T-cell (primary cell): ENCODE results near the gene NAA30. TPM values are rescaled to one million over a fixed set of nuclear protein-coding genes. Genes with fewer than 3 reads are reported as not detected.

Experiments
- ATAC-seq, 4 experiments: fragments of 200-7000 bp in 3 of 4; fragments of 150-1000 bp in 1 of 4; cut with Tn5 transposase; replicated peaks in 1 of 4; 1 replicate in 3 of 4; 2 replicates in 1 of 4; pipeline ENCODE4 v1.10.0; 2021; ENCODE audit warnings: moderate library complexity in 3 of 4, mild to moderate bottlenecking in 2 of 4, moderate number of reproducible peaks in 1 of 4
- CTCF ChIA-PET, 2 donors: fragments of 300-600 bp; sonication (Branson Sonifier 250); formaldehyde crosslinking; loops; one replicate each; lab custom pipeline; 2022; ENCODE audit warnings: antibody characterized with exemption in 2 of 2; lab: Charles Lee
- POLR2A ChIA-PET, 2 donors: fragments of 300-600 bp; sonication (Branson Sonifier 250); formaldehyde crosslinking; loops; one replicate each; lab custom pipeline; 2022; ENCODE audit warnings: antibody characterized with exemption in 2 of 2; lab: Charles Lee
- DNase-seq, 35 experiments: peaks; one replicate each; pipeline versions ENCODE4 v3.0.0 to v3.0.0-alpha.2; 2013 to 2023
- H3K27ac ChIP-seq: one replicate; pipeline ENCODE4 v1.5.1; 2013; ENCODE audit warnings: low read length
- H3K27me3 ChIP-seq, 2 experiments: replicated peaks in 1 of 2; 1 replicate in 1 of 2; 2 replicates in 1 of 2; pipeline versions ENCODE4 v1.6.1 to v1.7.0; 2013; ENCODE audit warnings: low read length in 1 of 2, mixed read lengths in 1 of 2; ENCODE audit not compliant: control insufficient read depth in 2 of 2, insufficient read depth in 2 of 2; ENCODE audit errors: extremely low read depth in 1 of 2
- H3K36me3 ChIP-seq, 2 donors: 1 replicate in 1 of 2; 2 replicates in 1 of 2; pipeline versions ENCODE4 v1.6.1 to v1.7.0; 2013; ENCODE audit warnings: low read length in 1 of 2; ENCODE audit not compliant: control insufficient read depth in 2 of 2, insufficient read depth in 1 of 2; ENCODE audit errors: extremely low read depth in 1 of 2
- H3K4me1 ChIP-seq, 2 experiments: 1 replicate in 1 of 2; 2 replicates in 1 of 2; pipeline versions ENCODE4 v1.6.1 to v1.7.0; 2013; ENCODE audit warnings: low read length in 2 of 2, mixed read lengths in 1 of 2; ENCODE audit not compliant: insufficient read depth in 2 of 2, control insufficient read depth in 1 of 2; ENCODE audit errors: extremely low read depth in 1 of 2
- H3K4me3 ChIP-seq, 2 donors: 1 replicate in 1 of 2; 2 replicates in 1 of 2; pipeline versions ENCODE4 v1.5.1 to v1.7.0; 2013; ENCODE audit warnings: mild to moderate bottlenecking in 2 of 2, low read length in 1 of 2, moderate library complexity in 1 of 2; ENCODE audit not compliant: control insufficient read depth in 1 of 2; ENCODE audit errors: extremely low read depth in 1 of 2
- H3K9me3 ChIP-seq: 2 replicates; pipeline ENCODE4 v1.7.0; 2013
- H3K27ac Mint-ChIP-seq, 2 donors: one replicate each; pipeline ENCODE4 v1.8.0; 2020 to 2021; ENCODE audit warnings: mild to moderate bottlenecking in 2 of 2, mixed read lengths in 2 of 2
- H3K27me3 Mint-ChIP-seq, 2 donors: one replicate each; pipeline ENCODE4 v1.8.0; 2021 to 2022; ENCODE audit warnings: mixed read lengths in 2 of 2
- H3K36me3 Mint-ChIP-seq: one replicate; pipeline ENCODE4 v1.8.0; 2021; ENCODE audit warnings: mixed read lengths
- H3K4me1 Mint-ChIP-seq, 3 donors: one replicate each; pipeline ENCODE4 v1.8.0; 2020 to 2022; ENCODE audit warnings: mixed read lengths in 3 of 3, mild to moderate bottlenecking in 1 of 3
- H3K4me3 Mint-ChIP-seq, 3 donors: one replicate each; pipeline ENCODE4 v1.8.0; 2020 to 2022; ENCODE audit warnings: mild to moderate bottlenecking in 3 of 3, mixed read lengths in 3 of 3, moderate library complexity in 3 of 3
- H3K9me3 Mint-ChIP-seq, 3 donors: one replicate each; pipeline ENCODE4 v1.8.0; 2020 to 2022; ENCODE audit warnings: mixed read lengths in 3 of 3
- WGBS: methylation state at CpG from one replicate; pipeline ENCODE4 v1.1.5; 2013; ENCODE audit warnings: missing lambda C conversion rate; ENCODE audit not compliant: insufficient coverage; 5-methylcytosine and 5-hydroxymethylcytosine counted together
- total RNA-seq, 35 experiments: library from RNA in 6 of 35; stranded (reverse) in 6 of 35; fragments of 120-200 nt in 1 of 35; gene quantifications; one replicate each; pipeline versions ENCODE4 v1.2.1 to v1.2.4 and lab custom pipeline; 2013 to 2026

NAA30 gene
- total RNA-seq, 5 donors from 2014 or later (not counting 1 experiment from before 2014, with no cell fraction given), result 13.6 to 21.2 (median 16.2) TPM

GRCh38 chr14:57378661-57379060 is 11.7 kb upstream of the NAA30 start:
- H3K9me3 ChIP-seq, result no peaks in the 10 kb centered on the region
- no peaks in the 10 kb centered on the region for H3K9me3 Mint-ChIP-seq
- no peak overlapping the region for H3K27ac Mint-ChIP-seq
- DNase-seq, result no peak
- no peak for ATAC-seq
- ChIA-PET POLR2A (no interaction called here), CTCF (interaction anchor here in 1 of 2 donors (0.6 kb wide), 1 partner anchor 8 kb away, joined by 3 read pairs; no protein-coding TSS in a partner anchor)
- H3K27me3 ChIP-seq, result no peaks in the 10 kb centered on the region
- no peak overlapping the region for H3K27ac ChIP-seq
- H3K4me1 ChIP-seq, result no peaks in the 10 kb centered on the region
- no peaks in the 10 kb centered on the region for H3K36me3 Mint-ChIP-seq
- H3K36me3 ChIP-seq, result no peaks in the 10 kb centered on the region
- H3K27me3 Mint-ChIP-seq, result no peaks in the 10 kb centered on the region
- H3K4me3 ChIP-seq, result no peak overlapping the region
- peaks cover 0 to 2% (median 0%) of the 10 kb centered on the region in 3 donors for H3K4me1 Mint-ChIP-seq
- H3K4me3 Mint-ChIP-seq, result no peak overlapping the region

GRCh38 chr14:57380935-57381334 is 9.5 kb upstream of the NAA30 start:
- no peaks in the 10 kb centered on the region for H3K36me3 ChIP-seq
- H3K27me3 Mint-ChIP-seq, result no peaks in the 10 kb centered on the region
- H3K27me3 ChIP-seq, result no peaks in the 10 kb centered on the region
- no peaks in the 10 kb centered on the region for H3K4me1 ChIP-seq
- H3K4me1 Mint-ChIP-seq, result peaks cover 0 to 2% (median 0%) of the 10 kb centered on the region in 3 donors
- no peak overlapping the region for H3K27ac Mint-ChIP-seq
- no peak overlapping the region for H3K27ac ChIP-seq
- ATAC-seq, result no peak
- CTCF ChIA-PET, result no interaction called here
- POLR2A ChIA-PET, result no interaction called here
- no peaks in the 10 kb centered on the region for H3K9me3 ChIP-seq
- 86% methylated on average over 2 of the region's 3 CpGs for WGBS
- H3K9me3 Mint-ChIP-seq, result no peaks in the 10 kb centered on the region
- DNase-seq, result no peak
- no peak overlapping the region for H3K4me3 Mint-ChIP-seq
- H3K4me3 ChIP-seq, result no peak overlapping the region
- H3K36me3 Mint-ChIP-seq, result no peaks in the 10 kb centered on the region

- Mint-ChIP-seq H3K27me3 (no peaks in the 10 kb centered on the region), H3K27ac (no peak overlapping the region), H3K4me3 (no peak overlapping the region), H3K9me3 (no peaks in the 10 kb centered on the region), H3K36me3 (no peaks in the 10 kb centered on the region), H3K4me1 (peaks cover 0 to 2% (median 0%) of the 10 kb centered on the region in 3 donors)
- CTCF ChIA-PET, result no interaction called here
- POLR2A ChIA-PET, result no interaction called here
- ATAC-seq (no peak), DNase-seq (no peak)
- Histone ChIP-seq H3K36me3 (no peaks in the 10 kb centered on the region), H3K27ac (no peak overlapping the region), H3K4me1 (no peaks in the 10 kb centered on the region), H3K9me3 (no peaks in the 10 kb centered on the region), H3K4me3 (no peak overlapping the region), H3K27me3 (no peaks in the 10 kb centered on the region)
- 63% methylated on average over 1 of the region's 2 CpGs for WGBS
Measured at GRCh38 chr14:57382283-57382682, 8.1 kb upstream of the NAA30 start.

DNA sequence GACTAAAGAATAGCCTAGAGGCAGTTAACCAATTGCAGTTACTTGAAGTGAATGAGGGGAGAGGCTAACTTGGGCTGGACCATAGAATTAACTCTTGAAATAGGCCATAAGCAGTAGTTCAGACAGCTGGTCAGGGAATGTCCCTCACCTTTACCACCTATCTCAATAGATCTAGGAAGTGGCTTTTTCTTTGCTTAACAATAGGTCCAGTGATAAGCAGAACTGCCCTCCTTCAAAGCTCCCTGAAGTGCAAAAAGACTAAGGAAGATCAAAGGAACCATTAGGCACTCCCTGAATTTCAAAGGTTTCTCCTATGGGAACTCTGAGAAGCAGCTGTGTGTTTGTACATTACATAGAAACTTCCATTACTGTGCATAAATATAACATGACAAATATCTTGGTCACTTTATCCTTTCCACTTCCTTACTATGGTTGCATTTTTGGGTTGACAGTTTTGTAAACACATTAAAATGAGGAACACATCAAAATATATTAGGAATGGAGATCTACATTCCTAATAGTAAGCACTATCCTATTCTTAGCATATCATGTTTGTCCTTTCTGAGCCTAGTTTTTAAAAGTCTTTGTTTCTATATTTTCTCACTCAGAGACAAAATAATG is 7.2 kb upstream of the NAA30 start:
- no peaks in the 10 kb centered on the region for H3K9me3 ChIP-seq
- DNase-seq, result no peak
- Mint-ChIP-seq H3K36me3 (no peaks in the 10 kb centered on the region), H3K27me3 (no peaks in the 10 kb centered on the region), H3K27ac (no peak overlapping the region), H3K4me3 (no peak overlapping the region), H3K9me3 (no peaks in the 10 kb centered on the region), H3K4me1 (peaks cover 0 to 2% (median 0%) of the 10 kb centered on the region in 3 donors)
- H3K4me3 ChIP-seq, result no peak overlapping the region
- ChIA-PET POLR2A (no interaction called here), CTCF (no interaction called here)
- H3K27me3 ChIP-seq, result no peaks in the 10 kb centered on the region
- H3K4me1 ChIP-seq, result no peaks in the 10 kb centered on the region
- H3K36me3 ChIP-seq, result no peaks in the 10 kb centered on the region
- no peak overlapping the region for H3K27ac ChIP-seq
- no peak for ATAC-seq

- H3K4me1 Mint-ChIP-seq, result peaks cover 25 to 30% (median 29%) of the 10 kb centered on the region in 3 donors
Measured at GRCh38 chr14:57388067-57388466, 2.3 kb upstream of the NAA30 start.

DNA sequence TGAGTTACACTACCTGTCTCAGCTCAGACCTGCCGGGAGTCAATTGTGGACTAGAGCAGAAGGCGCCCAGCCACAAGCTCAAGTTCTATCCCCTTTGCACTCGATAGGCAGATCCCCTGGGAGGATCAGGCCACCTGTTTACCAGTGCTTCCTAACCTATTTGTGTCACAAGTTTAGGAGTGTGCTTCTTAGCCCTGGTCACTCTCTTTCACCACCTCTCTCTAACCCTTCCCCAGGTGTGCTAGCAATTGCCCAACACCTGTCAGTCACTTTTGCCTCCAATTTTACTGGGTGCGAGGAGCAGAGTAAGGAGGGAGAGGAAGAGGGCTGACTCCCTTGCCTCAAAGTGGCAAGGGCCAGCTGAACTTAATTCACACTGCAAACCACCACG is 745 bp upstream of the NAA30 start:
- Histone ChIP-seq H3K9me3 (no peaks in the 10 kb centered on the region), H3K4me3 (peak overlapping the region; percentile 38 to 72), H3K27ac (peak overlapping the region; percentile 71), H3K4me1 (peaks cover 14 to 18% of the 10 kb centered on the region in 2 experiments), H3K36me3 (no peaks in the 10 kb centered on the region), H3K27me3 (no peaks in the 10 kb centered on the region)
- ATAC-seq (no peak), DNase-seq (peak in 3 of 35 experiments; percentile 2 to 6 (median 4))
- Mint-ChIP-seq H3K9me3 (no peaks in the 10 kb centered on the region), H3K36me3 (peaks cover 4% of the 10 kb centered on the region), H3K4me1 (peaks cover 41 to 46% (median 45%) of the 10 kb centered on the region in 3 donors), H3K27ac (peak overlapping the region; percentile 96), H3K27me3 (no peaks in the 10 kb centered on the region), H3K4me3 (peak overlapping the region; percentile 88 to 96 (median 94))
- ChIA-PET POLR2A (interaction anchor here in 1 of 2 donors (0.6 kb wide), 1 partner anchor 885 kb away, joined by 4 read pairs; no protein-coding TSS in a partner anchor), CTCF (no interaction called here)
- 72% methylated on average over 4 of the region's 5 CpGs for WGBS

More at GRCh38 chr14:57388067-57388466, 2.3 kb upstream of the NAA30 start:
- H3K4me1 ChIP-seq, result peaks cover 14 to 18% of the 10 kb centered on the region in 2 experiments
- H3K27ac Mint-ChIP-seq, result no peak overlapping the region
- H3K27ac ChIP-seq, result no peak overlapping the region
- H3K4me3 ChIP-seq, result no peak overlapping the region
- no peaks in the 10 kb centered on the region for H3K9me3 ChIP-seq
- no peak for ATAC-seq
- no peaks in the 10 kb centered on the region for H3K36me3 Mint-ChIP-seq
- POLR2A ChIA-PET, result no interaction called here
- no peaks in the 10 kb centered on the region for H3K27me3 ChIP-seq
- H3K27me3 Mint-ChIP-seq, result no peaks in the 10 kb centered on the region
- no peaks in the 10 kb centered on the region for H3K9me3 Mint-ChIP-seq
- no peak overlapping the region for H3K4me3 Mint-ChIP-seq
- DNase-seq, result no peak
- H3K36me3 ChIP-seq, result no peaks in the 10 kb centered on the region
- CTCF ChIA-PET, result no interaction called here
